ENCODE results near the gene ZMIZ1.
"Not testable (repeated sequence)": the region's sequence is repeated elsewhere in the genome, so short reads cannot be mapped to it uniquely, and the experiment has no call there.

The ZMIZ1 gene

GRCh38 chr10:79275431-79275851, 206.7 kb downstream of the ZMIZ1 start:
- Histone ChIP-seq H3K4me3 (ENCODE audit: low read depth, low read length) (no peak overlapping the region), H3K4me2 (ENCODE audit: low read length) (no peak overlapping the region), H3K9me3 (ENCODE audit: insufficient read depth, low read depth, low read length) (no peaks in the 10 kb centered on the region), H3K79me2 (ENCODE audit: control insufficient read depth, insufficient read depth, low read length, poor library complexity) (peaks cover 14% of the 10 kb centered on the region), H3K36me3 (ENCODE audit: control insufficient read depth in 1 of 2, insufficient read depth in 2 of 2, low read length in 2 of 2) (peaks cover 66% of the 10 kb centered on the region in 2 experiments), H3K4ac (ENCODE audit: low read depth, low read length) (peak overlapping the region; percentile 42), H2AFZ (ENCODE audit: insufficient read depth, low read length, poor library complexity) (no peak overlapping the region), H3K18ac (ENCODE audit: low read length) (peak overlapping the region; percentile 42), H2AK5ac (ENCODE audit: low read length) (no peak overlapping the region), H3K23ac (ENCODE audit: low read length) (no peak overlapping the region), H4K8ac (ENCODE audit: low read depth, low read length) (no peak overlapping the region), H3K9ac (ENCODE audit: low read length) (no peak overlapping the region), H2BK120ac (ENCODE audit: insufficient read depth, low read length, poor library complexity) (no peak overlapping the region), H3K27ac (ENCODE audit: low read depth, low read length) (no peak overlapping the region), H4K12ac (ENCODE audit: low read depth, low read length) (no peak overlapping the region), H3K79me1 (ENCODE audit: low read length) (peaks cover 19% of the 10 kb centered on the region), H2BK12ac (ENCODE audit: low read length) (peak overlapping the region; percentile 16), H2BK5ac (ENCODE audit: low read depth, low read length, poor library complexity) (no peak overlapping the region), H3K14ac (ENCODE audit: low read length) (peak overlapping the region; percentile 20), H4K91ac (ENCODE audit: low read depth, low read length) (peak overlapping the region; percentile 22), H3K27me3 (ENCODE audit: insufficient read depth, low read length) (no peaks in the 10 kb centered on the region), H3K4me1 (ENCODE audit: control insufficient read depth in 1 of 2, insufficient read depth in 2 of 2, low read length in 2 of 2) (peaks cover 45 to 46% of the 10 kb centered on the region in 2 experiments)
- no CpG with 5 or more reads among the region's 10 CpGs for WGBS (ENCODE audit: extremely low coverage, insufficient coverage, insufficient read length)
- DNase-seq, result no peak

DNA sequence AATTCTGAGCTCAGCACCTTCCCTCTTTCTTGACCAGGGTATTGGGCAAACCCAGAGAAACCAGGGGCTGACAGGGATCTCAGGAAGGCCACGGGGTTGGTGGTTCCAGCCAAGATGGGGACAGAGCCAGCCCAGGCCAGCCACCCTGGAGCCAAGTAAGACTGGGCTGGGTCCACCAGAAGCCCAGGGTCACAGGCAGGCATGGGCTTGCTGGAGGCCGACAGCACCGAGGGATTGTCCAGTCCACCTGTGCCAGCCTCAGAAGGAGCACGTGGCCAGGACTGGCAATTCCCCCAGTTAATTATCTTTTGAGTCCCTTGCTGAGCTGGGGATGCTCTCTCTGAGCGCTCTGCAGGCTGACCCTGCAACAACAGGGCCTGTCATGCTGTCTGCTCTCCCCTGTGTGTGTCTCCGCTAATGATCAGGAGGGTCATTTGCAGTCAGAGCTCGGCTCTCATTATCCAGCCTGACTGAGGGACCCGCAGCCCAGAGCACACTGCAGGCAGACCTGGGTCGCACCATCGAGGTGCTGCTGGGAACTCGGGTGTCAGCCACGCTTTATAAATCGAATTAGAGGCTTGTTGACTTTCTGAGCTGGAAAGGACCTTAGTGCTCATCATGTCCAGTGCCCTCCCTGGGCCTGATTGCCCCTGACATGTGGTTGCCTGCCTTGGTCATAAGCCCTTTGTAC, 209.0 kb downstream of the ZMIZ1 start:
- Histone ChIP-seq H3K36me3 (ENCODE audit: control insufficient read depth in 1 of 2, insufficient read depth in 2 of 2, low read length in 2 of 2) (peaks cover 55 to 63% of the 10 kb centered on the region in 2 experiments), H3K4me2 (ENCODE audit: low read length) (no peak overlapping the region), H3K9ac (ENCODE audit: low read length) (no peak overlapping the region), H3K79me2 (ENCODE audit: control insufficient read depth, insufficient read depth, low read length, poor library complexity) (peaks cover 12% of the 10 kb centered on the region), H2AFZ (ENCODE audit: insufficient read depth, low read length, poor library complexity) (no peak overlapping the region), H3K14ac (ENCODE audit: low read length) (no peak overlapping the region), H4K8ac (ENCODE audit: low read depth, low read length) (no peak overlapping the region), H2BK120ac (ENCODE audit: insufficient read depth, low read length, poor library complexity) (no peak overlapping the region), H3K79me1 (ENCODE audit: low read length) (peaks cover 20% of the 10 kb centered on the region), H3K9me3 (ENCODE audit: insufficient read depth, low read depth, low read length) (no peaks in the 10 kb centered on the region), H2BK12ac (ENCODE audit: low read length) (no peak overlapping the region), H3K4me3 (ENCODE audit: low read depth, low read length) (no peak overlapping the region), H3K23ac (ENCODE audit: low read length) (no peak overlapping the region), H3K27me3 (ENCODE audit: insufficient read depth, low read length) (no peaks in the 10 kb centered on the region), H3K4me1 (ENCODE audit: control insufficient read depth in 1 of 2, insufficient read depth in 2 of 2, low read length in 2 of 2) (peaks cover 51 to 55% of the 10 kb centered on the region in 2 experiments), H3K4ac (ENCODE audit: low read depth, low read length) (no peak overlapping the region), H4K91ac (ENCODE audit: low read depth, low read length) (no peak overlapping the region), H2BK5ac (ENCODE audit: low read depth, low read length, poor library complexity) (no peak overlapping the region), H3K27ac (ENCODE audit: low read depth, low read length) (no peak overlapping the region), H3K18ac (ENCODE audit: low read length) (peak overlapping the region; percentile 44), H2AK5ac (ENCODE audit: low read length) (no peak overlapping the region), H4K12ac (ENCODE audit: low read depth, low read length) (no peak overlapping the region)
- no peak for DNase-seq
- no CpG with 5 or more reads among the region's 13 CpGs for WGBS (ENCODE audit: extremely low coverage, insufficient coverage, insufficient read length)

DNA sequence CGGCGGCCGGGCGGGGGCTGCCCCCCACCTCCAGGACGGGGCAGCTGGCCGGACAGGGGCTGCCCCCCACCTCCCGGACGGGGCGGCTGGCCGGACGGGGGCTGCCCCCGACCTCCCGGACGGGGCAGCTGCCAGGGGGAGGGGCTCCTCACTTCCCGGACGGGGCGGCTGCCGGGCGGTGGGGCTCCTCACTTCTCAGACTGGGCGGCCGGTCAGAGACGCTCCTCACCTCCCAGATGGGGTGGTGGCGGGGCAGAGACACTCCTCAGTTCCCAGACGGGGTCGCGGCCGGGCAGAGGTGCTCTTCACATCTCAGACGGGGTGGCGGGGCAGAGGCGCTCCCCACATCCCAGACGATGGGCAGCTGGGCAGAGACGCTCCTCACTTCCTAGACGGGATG, 210.3 kb downstream of the ZMIZ1 start:
- not testable (repeated sequence) for H3K18ac ChIP-seq (ENCODE audit: low read length); H3K4me3 ChIP-seq (ENCODE audit: low read depth, low read length); H3K4me2 ChIP-seq (ENCODE audit: low read length); H2BK120ac ChIP-seq (ENCODE audit: insufficient read depth, low read length, poor library complexity); H4K91ac ChIP-seq (ENCODE audit: low read depth, low read length); DNase-seq; H3K9me3 ChIP-seq (ENCODE audit: insufficient read depth, low read depth, low read length); H2AK5ac ChIP-seq (ENCODE audit: low read length); H3K27me3 ChIP-seq (ENCODE audit: insufficient read depth, low read length); H2AFZ ChIP-seq (ENCODE audit: insufficient read depth, low read length, poor library complexity); H3K23ac ChIP-seq (ENCODE audit: low read length); H3K4ac ChIP-seq (ENCODE audit: low read depth, low read length); H4K8ac ChIP-seq (ENCODE audit: low read depth, low read length); H2BK5ac ChIP-seq (ENCODE audit: low read depth, low read length, poor library complexity); H3K14ac ChIP-seq (ENCODE audit: low read length); H4K12ac ChIP-seq (ENCODE audit: low read depth, low read length); H2BK12ac ChIP-seq (ENCODE audit: low read length); H3K9ac ChIP-seq (ENCODE audit: low read length); H3K27ac ChIP-seq (ENCODE audit: low read depth, low read length)
- H3K79me2 ChIP-seq (ENCODE audit: control insufficient read depth, insufficient read depth, low read length, poor library complexity), result peaks cover 12% of the 10 kb centered on the region
- H3K79me1 ChIP-seq (ENCODE audit: low read length), result peaks cover 16% of the 10 kb centered on the region
- WGBS (ENCODE audit: extremely low coverage, insufficient coverage, insufficient read length), result no CpG with 5 or more reads among the region's 33 CpGs
- H3K36me3 ChIP-seq (ENCODE audit: control insufficient read depth in 1 of 2, insufficient read depth in 2 of 2, low read length in 2 of 2), result peaks cover 51 to 59% of the 10 kb centered on the region in 2 experiments
- H3K4me1 ChIP-seq (ENCODE audit: control insufficient read depth in 1 of 2, insufficient read depth in 2 of 2, low read length in 2 of 2), result peaks cover 44 to 48% of the 10 kb centered on the region in 2 experiments

DNA sequence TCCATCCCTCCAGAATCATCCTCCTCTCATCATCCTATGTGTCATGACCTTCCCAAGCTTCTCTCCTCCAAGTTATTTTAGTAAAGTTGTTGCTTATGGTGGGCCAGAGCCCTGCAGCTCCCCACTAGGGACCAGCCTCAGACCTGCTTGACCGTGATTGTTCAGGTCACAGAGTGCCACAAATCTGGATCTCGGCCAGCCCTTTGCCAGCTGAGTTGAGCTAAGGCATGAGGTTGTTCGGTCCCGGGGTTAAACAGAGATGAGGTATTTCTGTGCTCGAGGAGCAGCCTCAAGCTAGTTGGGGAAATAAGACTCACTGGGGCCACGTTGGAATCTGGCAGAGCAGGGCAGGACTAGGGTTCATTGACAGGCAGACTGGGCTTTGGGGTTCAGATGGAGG, 212.2 kb downstream of the ZMIZ1 start:
- no CpG with 5 or more reads among the region's 6 CpGs for WGBS (ENCODE audit: extremely low coverage, insufficient coverage, insufficient read length)
- no peak overlapping the region for H3K27ac ChIP-seq (ENCODE audit: low read depth, low read length)
- peaks cover 6% of the 10 kb centered on the region for H3K79me1 ChIP-seq (ENCODE audit: low read length)
- peaks cover 27 to 33% of the 10 kb centered on the region in 2 experiments for H3K4me1 ChIP-seq (ENCODE audit: control insufficient read depth in 1 of 2, insufficient read depth in 2 of 2, low read length in 2 of 2)
- no peak overlapping the region for H3K4me3 ChIP-seq (ENCODE audit: low read depth, low read length)
- H4K8ac ChIP-seq (ENCODE audit: low read depth, low read length), result no peak overlapping the region
- no peak overlapping the region for H3K4me2 ChIP-seq (ENCODE audit: low read length)
- H2AK5ac ChIP-seq (ENCODE audit: low read length), result no peak overlapping the region
- H3K4ac ChIP-seq (ENCODE audit: low read depth, low read length), result peak overlapping the region; percentile 14
- H3K9me3 ChIP-seq (ENCODE audit: insufficient read depth, low read depth, low read length), result no peaks in the 10 kb centered on the region
- H3K36me3 ChIP-seq (ENCODE audit: control insufficient read depth in 1 of 2, insufficient read depth in 2 of 2, low read length in 2 of 2), result peaks cover 48 to 58% of the 10 kb centered on the region in 2 experiments
- peak overlapping the region; percentile 21 for H3K18ac ChIP-seq (ENCODE audit: low read length)
- no peak overlapping the region for H3K9ac ChIP-seq (ENCODE audit: low read length)
- H2AFZ ChIP-seq (ENCODE audit: insufficient read depth, low read length, poor library complexity), result no peak overlapping the region
- no peak overlapping the region for H4K91ac ChIP-seq (ENCODE audit: low read depth, low read length)
- H4K12ac ChIP-seq (ENCODE audit: low read depth, low read length), result no peak overlapping the region
- no peak overlapping the region for H2BK5ac ChIP-seq (ENCODE audit: low read depth, low read length, poor library complexity)
- H3K23ac ChIP-seq (ENCODE audit: low read length), result no peak overlapping the region
- no peak overlapping the region for H2BK12ac ChIP-seq (ENCODE audit: low read length)
- no peak for DNase-seq
- H3K14ac ChIP-seq (ENCODE audit: low read length), result no peak overlapping the region
- H3K79me2 ChIP-seq (ENCODE audit: control insufficient read depth, insufficient read depth, low read length, poor library complexity), result peaks cover 4% of the 10 kb centered on the region
- H2BK120ac ChIP-seq (ENCODE audit: insufficient read depth, low read length, poor library complexity), result peak overlapping the region; percentile 31
- H3K27me3 ChIP-seq (ENCODE audit: insufficient read depth, low read length), result no peaks in the 10 kb centered on the region

All from trophoblast cell (in vitro differentiated cells and primary cell).